Prostate gland (tissue), 2 donors: ENCODE measurements around the gene DDAH1. TPM values are rescaled to one million over a fixed set of nuclear protein-coding genes. Genes with fewer than 3 reads are reported as not detected.
"Not testable (repeated sequence)": the region's sequence is repeated elsewhere in the genome, so short reads cannot be mapped to it uniquely, and the experiment has no call there.

Experiments used
- DNase-seq: peaks from one replicate; pipeline ENCODE4 v3.0.0-alpha.2; 2019; ENCODE audit warnings: low spot score
- H3K27ac ChIP-seq, 2 donors: fragments of 200-600 bp; sonication (generic); 2 replicates each; pipeline ENCODE4 v1.5.1; 2017 to 2019
- H3K27me3 ChIP-seq: fragments of 200-600 bp; sonication (generic); replicated peaks from 2 replicates; pipeline ENCODE4 v1.5.1; 2019; ENCODE audit not compliant: insufficient read depth
- H3K36me3 ChIP-seq, 2 donors: fragments of 200-600 bp; sonication (generic); 1 replicate in 1 of 2; 2 replicates in 1 of 2; pipeline versions ENCODE4 v1.5.1 to v1.8.1; 2017 to 2019
- H3K4me1 ChIP-seq: fragments of 200-600 bp; sonication (generic); replicated peaks from 2 replicates; pipeline ENCODE4 v1.5.1; 2019
- H3K4me3 ChIP-seq, 2 donors: fragments of 200-600 bp; sonication (generic); 2 replicates each; pipeline ENCODE4 v1.5.1; 2017 to 2019
- H3K9me3 ChIP-seq: fragments of 200-600 bp; sonication (generic); 2 replicates; pipeline ENCODE4 v1.5.1; 2017
- POLR2A ChIP-seq: fragments of 450-650 bp; IDR thresholded peaks from one replicate; pipeline ENCODE4 v1.6.1; 2016; ENCODE audit warnings: antibody characterized with exemption, mild to moderate bottlenecking
- POLR2AphosphoS5 ChIP-seq: sonication (generic); formaldehyde crosslinking; IDR thresholded peaks from one replicate; pipeline ENCODE4 v1.6.1; 2017; ENCODE audit warnings: antibody characterized with exemption
- WGBS: methylation state at CpG from one replicate; pipeline ENCODE4 v1.1.5; 2018; 5-methylcytosine and 5-hydroxymethylcytosine counted together
- intact Hi-C: fragments of 100-400 bp; cut with DNase I; formaldehyde crosslinking; loops from one replicate; pipeline ENCODE4 v1.14.2; 2022
- total RNA-seq, 2 donors: library from RNA; depleted of rRNA; stranded (reverse); fragments of >200 nt; gene quantifications; one replicate each; pipeline ENCODE4 v1.1.0, GENCODE V29; 2016
- TF ChIP-seq, protein P1 (sequence below), 4 experiments: fragments of 200-600 bp in 2 of 4; fragments of 450-650 bp in 2 of 4; sonication (generic) in 2 of 4; IDR thresholded peaks; 1 replicate in 3 of 4; 2 replicates in 1 of 4; pipeline ENCODE4 v1.5.1; 2016 to 2019; ENCODE audit warnings: antibody characterized with exemption in 4 of 4, mild to moderate bottlenecking in 2 of 4, moderate library complexity in 2 of 4

Gene DDAH1
- 10 to 100 TPM; 61.6 to 70.7 TPM for total RNA-seq

DNA sequence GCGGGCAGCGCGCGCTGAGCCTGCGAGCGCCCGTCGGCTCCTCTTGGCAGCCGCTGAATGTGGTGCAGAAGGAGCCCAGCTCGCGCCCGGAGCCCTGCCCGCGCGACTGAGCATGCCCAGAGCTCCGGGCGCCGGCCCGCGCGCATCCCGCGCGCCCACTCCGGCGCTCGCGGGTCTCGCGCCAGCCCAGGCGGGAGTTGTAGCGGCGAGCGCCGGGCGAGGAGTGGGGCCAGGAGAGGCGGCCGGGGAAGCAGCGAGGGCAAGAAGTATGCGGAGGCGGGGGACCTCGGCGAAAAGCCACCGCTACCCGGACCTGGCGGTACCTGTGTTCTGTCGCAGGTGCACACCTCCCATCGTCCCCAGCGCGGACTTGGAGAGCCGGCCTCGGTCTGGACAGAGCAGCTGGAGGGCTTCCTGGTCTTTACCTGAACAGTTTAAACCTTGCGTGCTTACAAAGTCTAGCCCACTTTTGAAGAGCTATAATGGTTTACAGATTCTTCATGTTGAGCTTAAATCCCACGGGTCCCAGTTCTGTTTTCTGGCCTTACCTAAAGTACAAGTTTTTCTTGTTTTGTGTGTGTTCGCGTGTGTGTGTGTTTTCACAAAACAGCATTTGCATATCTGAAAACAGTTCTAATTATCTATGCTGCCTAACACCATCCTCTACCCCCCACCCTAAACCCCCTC is at the start of gene DDAH1:
TSS of gene DDAH1 (minus strand) at position 61 of the 687 bp plus-strand sequence. CDS start 114 bp downstream, outside the sequence.
- H3K36me3 ChIP-seq: no peaks in the 10 kb centered on the region
- H3K27ac ChIP-seq: peak within 1 kb of the TSS; percentile 78 to 86
- WGBS: under 1% methylated on average over 54 of the region's 56 CpGs
- TF ChIP-seq POLR2A (peak; percentile 12), POLR2AphosphoS5 (no peak)
- TF ChIP-seq, protein P1, sequence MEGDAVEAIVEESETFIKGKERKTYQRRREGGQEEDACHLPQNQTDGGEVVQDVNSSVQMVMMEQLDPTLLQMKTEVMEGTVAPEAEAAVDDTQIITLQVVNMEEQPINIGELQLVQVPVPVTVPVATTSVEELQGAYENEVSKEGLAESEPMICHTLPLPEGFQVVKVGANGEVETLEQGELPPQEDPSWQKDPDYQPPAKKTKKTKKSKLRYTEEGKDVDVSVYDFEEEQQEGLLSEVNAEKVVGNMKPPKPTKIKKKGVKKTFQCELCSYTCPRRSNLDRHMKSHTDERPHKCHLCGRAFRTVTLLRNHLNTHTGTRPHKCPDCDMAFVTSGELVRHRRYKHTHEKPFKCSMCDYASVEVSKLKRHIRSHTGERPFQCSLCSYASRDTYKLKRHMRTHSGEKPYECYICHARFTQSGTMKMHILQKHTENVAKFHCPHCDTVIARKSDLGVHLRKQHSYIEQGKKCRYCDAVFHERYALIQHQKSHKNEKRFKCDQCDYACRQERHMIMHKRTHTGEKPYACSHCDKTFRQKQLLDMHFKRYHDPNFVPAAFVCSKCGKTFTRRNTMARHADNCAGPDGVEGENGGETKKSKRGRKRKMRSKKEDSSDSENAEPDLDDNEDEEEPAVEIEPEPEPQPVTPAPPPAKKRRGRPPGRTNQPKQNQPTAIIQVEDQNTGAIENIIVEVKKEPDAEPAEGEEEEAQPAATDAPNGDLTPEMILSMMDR (IDR thresholded peaks at IDR 0.05): peak in 1 of 4 experiments; percentile 16
- H3K4me3 ChIP-seq: peak within 1 kb of the TSS; percentile 63 to 73
- intact Hi-C loops: no loop called here
- no peaks in the 10 kb centered on the region for H3K27me3 ChIP-seq
- H3K4me1 ChIP-seq: no peaks in the 10 kb centered on the region
- DNase-seq: peak; percentile 67
- H3K9me3 ChIP-seq: no peaks in the 10 kb centered on the region

DNA sequence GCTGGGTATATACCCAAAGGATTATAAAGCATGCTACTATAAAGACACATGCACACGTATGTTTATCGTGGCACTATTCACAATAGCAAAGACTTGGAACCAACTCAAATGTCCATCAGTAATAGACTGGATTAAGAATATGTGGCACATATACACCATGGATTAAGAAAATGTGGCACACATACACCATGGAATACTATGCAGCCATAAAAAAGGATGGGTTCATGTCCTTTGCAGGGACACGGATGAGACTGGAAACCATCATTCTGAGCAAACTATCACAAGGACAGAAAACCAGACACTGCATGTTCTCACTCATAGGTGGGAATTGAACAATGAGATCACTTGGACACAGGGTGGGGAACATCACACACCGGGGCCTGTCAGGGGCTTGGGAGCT is 49.0 kb upstream of the DDAH1 start:
- H3K4me1 ChIP-seq, H3K4me3 ChIP-seq, H3K27me3 ChIP-seq, H3K27ac ChIP-seq, H3K36me3 ChIP-seq, intact Hi-C loops, H3K9me3 ChIP-seq, DNase-seq: not testable (repeated sequence)
- 97% methylated on average over 4 of the region's 4 CpGs for WGBS

DNA sequence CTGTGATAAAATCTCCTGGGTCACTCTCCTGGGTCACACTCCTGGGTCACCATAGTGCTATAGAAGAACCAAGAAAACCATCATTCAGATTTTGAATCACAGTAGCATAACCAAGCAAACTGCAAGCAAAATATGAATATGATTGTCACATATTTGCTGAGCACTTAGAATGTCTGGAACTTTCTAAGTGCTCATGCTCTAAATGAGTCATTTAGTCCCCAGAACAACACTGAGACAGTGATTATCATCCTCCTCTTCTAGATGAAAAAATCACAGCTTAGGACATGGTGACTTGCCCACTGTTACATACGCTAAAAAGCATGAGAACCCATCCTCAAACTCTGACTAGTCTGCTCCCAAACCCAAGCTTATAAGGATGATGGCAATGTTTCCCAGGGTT is 39.5 kb upstream of the DDAH1 start:
- Histone ChIP-seq H3K4me3 (no peak overlapping the region), H3K9me3 (no peaks in the 10 kb centered on the region), H3K27ac (no peak overlapping the region), H3K36me3 (no peaks in the 10 kb centered on the region), H3K27me3 (no peaks in the 10 kb centered on the region), H3K4me1 (no peaks in the 10 kb centered on the region)
- no peak for DNase-seq
- WGBS: 95% methylated on average over 1 of the region's 1 CpG
- TF ChIP-seq POLR2AphosphoS5: no peak
- no peak for TF ChIP-seq POLR2A
- intact Hi-C loops: loop anchor here (5.0 kb wide), 1 partner anchor 197 kb away; no protein-coding TSS in a partner anchor

DNA sequence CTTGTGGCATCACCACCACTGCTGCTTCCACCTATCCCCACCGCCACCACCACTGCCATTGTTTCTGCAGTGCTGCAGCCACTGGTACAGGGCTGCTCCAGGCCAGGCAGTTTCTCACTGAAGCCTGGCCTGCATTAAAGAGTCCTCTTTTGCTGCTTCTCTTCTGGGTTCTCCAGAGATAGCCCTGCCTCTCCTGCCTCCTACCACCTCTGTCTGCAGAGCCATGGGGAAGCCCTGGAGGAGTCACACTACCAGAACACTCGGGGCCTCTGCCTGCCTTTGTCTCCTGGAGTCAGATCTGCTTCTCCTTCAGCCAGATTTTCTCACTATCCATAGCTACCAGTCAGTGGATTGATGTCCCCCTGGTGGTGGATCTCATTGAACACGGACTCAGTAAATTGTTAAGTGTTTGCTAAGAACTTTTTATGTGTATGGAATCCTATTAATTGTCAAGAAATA is 37.7 kb upstream of the DDAH1 start:
- Histone ChIP-seq H3K4me3 (no peak overlapping the region), H3K9me3 (no peaks in the 10 kb centered on the region), H3K27me3 (no peaks in the 10 kb centered on the region), H3K27ac (no peak overlapping the region), H3K36me3 (no peaks in the 10 kb centered on the region), H3K4me1 (no peaks in the 10 kb centered on the region)
- peak; percentile 52 for DNase-seq
- 47% methylated on average over 3 of the region's 3 CpGs for WGBS
- intact Hi-C loops: loop anchor here (5.0 kb wide), 1 partner anchor 195 kb away; no protein-coding TSS in a partner anchor
- TF ChIP-seq POLR2AphosphoS5: peak; percentile 29
- TF ChIP-seq, protein P1 (IDR thresholded peaks at IDR 0.05): peak; percentile 28 to 72 (median 58)
- no peak for TF ChIP-seq POLR2A

DNA sequence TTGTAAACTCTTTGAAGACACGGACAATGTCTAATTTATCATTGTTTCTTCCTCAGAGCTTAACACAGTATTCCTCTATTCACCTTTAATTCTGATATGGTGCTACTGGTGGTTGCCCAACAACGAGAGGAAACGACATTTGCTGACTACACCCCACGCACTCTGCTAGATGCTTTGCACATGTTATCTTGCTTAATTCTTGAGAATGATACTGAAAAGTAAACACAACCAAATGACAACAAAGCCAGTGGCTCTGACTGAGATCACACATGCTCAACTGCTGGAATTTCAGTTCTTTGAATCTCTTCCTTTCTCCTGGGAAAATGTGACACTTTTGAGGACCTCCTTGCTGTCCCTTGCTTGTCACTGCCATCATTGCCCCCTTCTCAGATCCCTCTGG is 37.2 kb upstream of the DDAH1 start:
- DNase-seq: no peak
- H3K36me3 ChIP-seq: no peaks in the 10 kb centered on the region
- WGBS: 66% methylated on average over 4 of the region's 4 CpGs
- TF ChIP-seq POLR2A (no peak), POLR2AphosphoS5 (no peak)
- TF ChIP-seq, protein P1 (IDR thresholded peaks at IDR 0.05): no peak
- H3K9me3 ChIP-seq: no peaks in the 10 kb centered on the region
- no peaks in the 10 kb centered on the region for H3K27me3 ChIP-seq
- H3K4me1 ChIP-seq: no peaks in the 10 kb centered on the region
- intact Hi-C loops: loop anchor here (5.0 kb wide), 1 partner anchor 195 kb away; no protein-coding TSS in a partner anchor
- H3K27ac ChIP-seq: no peak overlapping the region
- no peak overlapping the region for H3K4me3 ChIP-seq
